Smooth muscle cell (in vitro differentiated cells): ENCODE measurements around the gene CLPTM1. TPM values are rescaled to one million over a fixed set of nuclear protein-coding genes. Genes with fewer than 3 reads are reported as not detected.

Experiments used
- DNase-seq: peaks from one replicate; lab custom pipeline; 2025; ENCODE audit not compliant: unreplicated experiment; lab: John Stamatoyannopoulos, UW
- H2AFZ ChIP-seq: fragments of 200-600 bp; sonication (generic); 2 replicates; pipeline ENCODE4 v1.6.0; 2016; ENCODE audit warnings: antibody characterized with exemption, low read depth, mild to moderate bottlenecking
- H3F3A ChIP-seq: fragments of 200-600 bp; sonication (generic); 2 replicates; pipeline ENCODE4 v1.6.0; 2017; ENCODE audit warnings: antibody characterized with exemption, low read depth
- H3K27ac ChIP-seq: fragments of 200-600 bp; sonication (generic); 2 replicates; pipeline ENCODE4 v1.5.1; 2016; ENCODE audit warnings: low read depth, mild to moderate bottlenecking
- H3K27me3 ChIP-seq: fragments of 200-600 bp; sonication (generic); 2 replicates; pipeline ENCODE4 v1.6.1; 2016; ENCODE audit warnings: low read depth, mild to moderate bottlenecking
- H3K36me3 ChIP-seq: fragments of 200-600 bp; sonication (generic); 2 replicates; pipeline ENCODE4 v1.5.1; 2016; ENCODE audit warnings: low read depth
- H3K4me1 ChIP-seq: fragments of 200-600 bp; sonication (generic); 2 replicates; pipeline ENCODE4 v1.5.1; 2016; ENCODE audit warnings: low read depth
- H3K4me2 ChIP-seq: fragments of 200-600 bp; sonication (generic); 2 replicates; pipeline ENCODE4 v1.6.0; 2016; ENCODE audit warnings: mild to moderate bottlenecking
- H3K4me3 ChIP-seq: fragments of 200-600 bp; sonication (generic); 2 replicates; pipeline ENCODE4 v1.5.1; 2016; ENCODE audit warnings: mild to moderate bottlenecking
- H3K79me2 ChIP-seq: fragments of 200-600 bp; sonication (generic); 2 replicates; pipeline ENCODE4 v1.6.0; 2016; ENCODE audit warnings: low read depth, mild to moderate bottlenecking
- H3K9ac ChIP-seq: fragments of 200-600 bp; sonication (generic); 2 replicates; pipeline ENCODE4 v1.6.0; 2016; ENCODE audit warnings: low read depth
- H3K9me3 ChIP-seq: fragments of 200-600 bp; sonication (generic); replicated peaks from 2 replicates; pipeline ENCODE4 v1.5.1; 2016; ENCODE audit warnings: low read depth
- H4K20me1 ChIP-seq: fragments of 200-600 bp; sonication (generic); 2 replicates; pipeline ENCODE4 v1.6.0; 2016; ENCODE audit warnings: low read depth
- WGBS: methylation state at CpG from one replicate; pipeline ENCODE4 v1.1.7; 2016; ENCODE audit warnings: low lambda C conversion rate; 5-methylcytosine and 5-hydroxymethylcytosine counted together
- polyA plus RNA-seq: library from polyadenylated mRNA; unstranded; fragments of >200 nt; fragmentation: Nextera tagmentation; extraction: Ambion mirVana; gene quantifications from 2 replicates; pipeline ENCODE4 v1.2.1, GENCODE V29; 2016
- total RNA-seq: library from RNA; depleted of rRNA; stranded (reverse); fragments of >200 nt; gene quantifications from 2 replicates; pipeline ENCODE4 v1.2.3, GENCODE V29; 2014
- TF ChIP-seq, protein P1 (sequence below): fragments of 200-600 bp; sonication (generic); IDR thresholded peaks from 2 replicates; pipeline ENCODE4 v1.5.1; 2017; ENCODE audit warnings: borderline replicate concordance, mild to moderate bottlenecking, antibody characterized with exemption; ENCODE audit not compliant: insufficient read depth, poor library complexity, severe bottlenecking

CLPTM1 gene
- total and polyA plus RNA-seq, 2 experiments from 2014 or later, result 41.9 to 62.1 TPM

DNA sequence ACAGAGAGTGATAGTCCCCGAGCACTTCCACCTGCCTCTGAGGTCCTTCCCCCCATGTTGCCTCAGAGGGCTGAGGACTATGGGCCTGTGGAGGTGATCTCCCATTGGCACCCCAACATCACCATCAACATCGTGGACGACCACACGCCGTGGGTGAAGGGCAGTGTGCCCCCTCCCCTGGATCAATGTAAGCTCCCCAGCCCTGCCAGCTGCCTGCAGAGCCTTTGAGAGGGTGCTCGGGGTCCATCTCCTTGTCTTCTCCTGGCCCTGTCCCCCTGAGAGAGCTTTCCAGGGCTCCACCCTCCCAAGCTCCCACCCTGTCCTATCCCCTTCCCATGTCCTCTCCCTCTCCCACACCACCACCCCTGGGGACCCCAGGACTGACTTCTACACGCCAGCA lies 31.2 kb downstream of the CLPTM1 start:
- Histone ChIP-seq H3F3A (no peaks in the 10 kb centered on the region), H3K4me1 (no peaks in the 10 kb centered on the region), H3K4me2 (no peak overlapping the region), H2AFZ (no peak overlapping the region), H4K20me1 (no peaks in the 10 kb centered on the region), H3K36me3 (no peaks in the 10 kb centered on the region), H3K4me3 (no peak overlapping the region), H3K27ac (no peak overlapping the region), H3K79me2 (no peaks in the 10 kb centered on the region), H3K9ac (no peak overlapping the region), H3K27me3 (no peaks in the 10 kb centered on the region), H3K9me3 (no peaks in the 10 kb centered on the region)
- no peak for DNase-seq
- 100% methylated on average over 7 of the region's 7 CpGs for WGBS
- TF ChIP-seq, protein P1, sequence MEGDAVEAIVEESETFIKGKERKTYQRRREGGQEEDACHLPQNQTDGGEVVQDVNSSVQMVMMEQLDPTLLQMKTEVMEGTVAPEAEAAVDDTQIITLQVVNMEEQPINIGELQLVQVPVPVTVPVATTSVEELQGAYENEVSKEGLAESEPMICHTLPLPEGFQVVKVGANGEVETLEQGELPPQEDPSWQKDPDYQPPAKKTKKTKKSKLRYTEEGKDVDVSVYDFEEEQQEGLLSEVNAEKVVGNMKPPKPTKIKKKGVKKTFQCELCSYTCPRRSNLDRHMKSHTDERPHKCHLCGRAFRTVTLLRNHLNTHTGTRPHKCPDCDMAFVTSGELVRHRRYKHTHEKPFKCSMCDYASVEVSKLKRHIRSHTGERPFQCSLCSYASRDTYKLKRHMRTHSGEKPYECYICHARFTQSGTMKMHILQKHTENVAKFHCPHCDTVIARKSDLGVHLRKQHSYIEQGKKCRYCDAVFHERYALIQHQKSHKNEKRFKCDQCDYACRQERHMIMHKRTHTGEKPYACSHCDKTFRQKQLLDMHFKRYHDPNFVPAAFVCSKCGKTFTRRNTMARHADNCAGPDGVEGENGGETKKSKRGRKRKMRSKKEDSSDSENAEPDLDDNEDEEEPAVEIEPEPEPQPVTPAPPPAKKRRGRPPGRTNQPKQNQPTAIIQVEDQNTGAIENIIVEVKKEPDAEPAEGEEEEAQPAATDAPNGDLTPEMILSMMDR, result no peak

- H3K4me2 ChIP-seq, result no peak overlapping the region
- no peak overlapping the region for H2AFZ ChIP-seq
- 95% methylated on average over 20 of the region's 20 CpGs for WGBS
- DNase-seq, result no peak
- no peaks in the 10 kb centered on the region for H4K20me1 ChIP-seq
- TF ChIP-seq, protein P1, result no peak
- no peaks in the 10 kb centered on the region for H3F3A ChIP-seq
- H3K9ac ChIP-seq, result no peak overlapping the region
- H3K9me3 ChIP-seq, result no peaks in the 10 kb centered on the region
- no peaks in the 10 kb centered on the region for H3K4me1 ChIP-seq
- no peak overlapping the region for H3K27ac ChIP-seq
- no peak overlapping the region for H3K4me3 ChIP-seq
- H3K79me2 ChIP-seq, result no peaks in the 10 kb centered on the region
- no peaks in the 10 kb centered on the region for H3K36me3 ChIP-seq
- H3K27me3 ChIP-seq, result no peaks in the 10 kb centered on the region
Observed at GRCh38 chr19:44987148-44987675, 32.0 kb downstream of the CLPTM1 start.

- Histone ChIP-seq H3K36me3 (no peaks in the 10 kb centered on the region), H3K27ac (no peak overlapping the region), H3K4me3 (no peak overlapping the region), H3K4me2 (no peak overlapping the region), H3K9ac (no peak overlapping the region), H3K27me3 (no peaks in the 10 kb centered on the region), H4K20me1 (no peaks in the 10 kb centered on the region), H3K4me1 (no peaks in the 10 kb centered on the region), H2AFZ (no peak overlapping the region), H3K9me3 (no peaks in the 10 kb centered on the region), H3K79me2 (no peaks in the 10 kb centered on the region), H3F3A (no peaks in the 10 kb centered on the region)
- 98% methylated on average over 9 of the region's 9 CpGs for WGBS
- TF ChIP-seq, protein P1, result no peak
- DNase-seq, result no peak
Observed at GRCh38 chr19:44988273-44988672, 33.1 kb downstream of the CLPTM1 start.

DNA sequence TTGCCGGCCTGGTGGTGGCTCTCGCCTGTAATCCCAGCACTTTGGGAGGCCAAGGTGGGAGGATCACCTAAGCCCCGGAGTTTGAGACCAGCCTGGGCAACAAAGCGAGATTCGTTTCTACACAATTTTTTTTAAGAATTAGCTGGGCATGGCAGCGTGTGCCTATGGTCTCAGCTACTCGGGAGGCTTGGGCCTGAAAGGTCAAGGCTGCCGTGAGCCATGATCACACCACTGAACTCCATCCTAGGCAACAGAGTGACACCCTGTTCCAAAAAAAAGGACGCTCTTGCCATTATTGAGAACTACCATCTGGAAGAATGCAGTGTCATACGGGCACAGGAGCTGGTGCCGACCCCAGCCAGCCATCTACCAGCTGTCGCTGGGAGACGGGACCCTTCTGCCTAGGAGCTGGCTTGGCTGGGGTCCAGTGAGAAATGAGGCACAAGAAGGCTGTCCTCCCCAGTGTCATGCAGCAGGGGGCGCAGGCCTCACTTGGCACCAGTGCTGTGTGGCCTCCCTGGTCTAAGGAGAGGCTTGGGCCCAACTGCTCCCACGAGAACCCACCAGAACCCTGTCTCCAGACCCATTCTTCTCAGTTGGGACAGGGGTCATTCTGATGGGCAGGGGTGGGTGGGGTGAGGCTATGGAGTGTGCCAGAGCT lies 33.8 kb downstream of the CLPTM1 start:
- H3K4me3 ChIP-seq, result no peak overlapping the region
- no peaks in the 10 kb centered on the region for H3K9me3 ChIP-seq
- H4K20me1 ChIP-seq, result no peaks in the 10 kb centered on the region
- no peaks in the 10 kb centered on the region for H3K4me1 ChIP-seq
- no peaks in the 10 kb centered on the region for H3K79me2 ChIP-seq
- DNase-seq, result no peak
- 89% methylated on average over 15 of the region's 15 CpGs for WGBS
- no peak overlapping the region for H3K27ac ChIP-seq
- H2AFZ ChIP-seq, result no peak overlapping the region
- no peak overlapping the region for H3K4me2 ChIP-seq
- no peaks in the 10 kb centered on the region for H3K36me3 ChIP-seq
- TF ChIP-seq, protein P1, result peak; percentile 51
- H3K27me3 ChIP-seq, result no peaks in the 10 kb centered on the region
- H3K9ac ChIP-seq, result no peak overlapping the region
- H3F3A ChIP-seq, result no peaks in the 10 kb centered on the region
